ENCODE measurements around the gene MGRN1.

DNA sequence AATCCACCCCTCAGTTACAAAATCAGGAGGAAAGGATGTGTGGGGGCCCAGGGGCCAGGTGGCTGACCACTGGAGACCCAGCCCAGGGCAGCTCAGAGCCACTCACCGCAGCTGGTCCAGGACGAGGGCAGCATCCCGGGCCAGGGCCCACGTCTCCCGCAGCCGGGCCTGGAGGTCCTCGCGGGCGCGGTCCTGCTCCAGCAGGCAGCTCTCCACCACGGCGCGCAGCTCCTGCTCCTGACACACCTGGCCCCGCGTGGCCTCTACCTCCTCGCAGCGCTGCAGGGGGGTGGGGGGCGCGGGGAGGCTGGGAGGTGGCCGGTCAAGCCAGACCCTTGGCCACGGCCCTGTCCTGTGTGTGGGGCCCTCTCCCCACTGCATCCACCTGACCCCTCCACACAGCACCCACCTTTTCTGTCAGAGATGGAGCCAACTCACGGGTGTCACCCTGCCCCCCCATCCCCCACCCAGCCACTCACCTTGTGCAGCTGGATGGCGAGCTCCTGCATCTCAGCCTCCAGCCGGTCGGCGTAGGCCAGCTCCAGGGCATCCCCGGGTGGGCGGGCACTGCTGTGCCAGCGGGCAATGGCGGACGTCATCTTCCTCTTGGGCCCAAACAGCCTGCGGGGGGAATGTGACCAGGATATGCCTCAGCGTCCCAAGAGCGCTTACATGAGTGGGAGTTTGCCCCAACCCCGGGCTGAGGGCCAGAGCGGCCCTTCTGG, 73.9 kb downstream of the MGRN1 start:
- TF ChIP-seq, protein P1, sequence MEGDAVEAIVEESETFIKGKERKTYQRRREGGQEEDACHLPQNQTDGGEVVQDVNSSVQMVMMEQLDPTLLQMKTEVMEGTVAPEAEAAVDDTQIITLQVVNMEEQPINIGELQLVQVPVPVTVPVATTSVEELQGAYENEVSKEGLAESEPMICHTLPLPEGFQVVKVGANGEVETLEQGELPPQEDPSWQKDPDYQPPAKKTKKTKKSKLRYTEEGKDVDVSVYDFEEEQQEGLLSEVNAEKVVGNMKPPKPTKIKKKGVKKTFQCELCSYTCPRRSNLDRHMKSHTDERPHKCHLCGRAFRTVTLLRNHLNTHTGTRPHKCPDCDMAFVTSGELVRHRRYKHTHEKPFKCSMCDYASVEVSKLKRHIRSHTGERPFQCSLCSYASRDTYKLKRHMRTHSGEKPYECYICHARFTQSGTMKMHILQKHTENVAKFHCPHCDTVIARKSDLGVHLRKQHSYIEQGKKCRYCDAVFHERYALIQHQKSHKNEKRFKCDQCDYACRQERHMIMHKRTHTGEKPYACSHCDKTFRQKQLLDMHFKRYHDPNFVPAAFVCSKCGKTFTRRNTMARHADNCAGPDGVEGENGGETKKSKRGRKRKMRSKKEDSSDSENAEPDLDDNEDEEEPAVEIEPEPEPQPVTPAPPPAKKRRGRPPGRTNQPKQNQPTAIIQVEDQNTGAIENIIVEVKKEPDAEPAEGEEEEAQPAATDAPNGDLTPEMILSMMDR (IDR thresholded peaks at IDR 0.05): no peak
- TF ChIP-seq POLR2A (IDR thresholded peaks at IDR 0.05) (no peak), POLR2AphosphoS5 (IDR thresholded peaks at IDR 0.05) (no peak)
